GM12873 (cell line): Measurements from ENCODE around the gene LRRN2.

ENCODE experiments used
- CTCF ChIP-seq: IDR thresholded peaks from 2 replicates; pipeline ENCODE4 v1.5.1; 2012; ENCODE audit warnings: low read depth, mild to moderate bottlenecking, moderate library complexity, low read length, control low read depth; ENCODE audit not compliant: insufficient read depth; ENCODE audit errors: missing control alignments

Gene LRRN2

GRCh38 chr1:204685236-204686006 is at the start of gene LRRN2:
Gene LRRN2 (minus strand): TSS chr1:204685738. CDS start chr1:204619992, 65,746 bp downstream.
- TF ChIP-seq CTCF, result no peak

GRCh38 chr1:204735042-204735441 is 49.5 kb upstream of the LRRN2 start:
- TF ChIP-seq CTCF, result no peak

GRCh38 chr1:204733869-204734596 is 48.5 kb upstream of the LRRN2 start:
- TF ChIP-seq CTCF, result no peak

- no peak for TF ChIP-seq CTCF
Measured at GRCh38 chr1:204733289-204733688, 47.8 kb upstream of the LRRN2 start.

GRCh38 chr1:204731985-204732575 is 46.5 kb upstream of the LRRN2 start:
- TF ChIP-seq CTCF, result no peak

- TF ChIP-seq CTCF, result no peak
Measured at GRCh38 chr1:204731509-204731908, 46.0 kb upstream of the LRRN2 start.

- no peak for TF ChIP-seq CTCF
Measured at GRCh38 chr1:204730826-204731459, 45.4 kb upstream of the LRRN2 start.
